Measurements from ENCODE around the gene TDRD7.

GRCh38 chr9:97511655-97512427, 99.9 kb downstream of the TDRD7 start:
- TF ChIP-seq CEBPB (IDR thresholded peaks at IDR 0.05) = no peak
- no peak for TF ChIP-seq NFIC (IDR thresholded peaks at IDR 0.05)
- no peak for TF ChIP-seq EGR1 (IDR thresholded peaks at IDR 0.05)
- TF ChIP-seq RAD21 (IDR thresholded peaks at IDR 0.05; ENCODE audit: low read depth) = no peak
- no peak for TF ChIP-seq FOXM1 (IDR thresholded peaks at IDR 0.05; ENCODE audit: borderline replicate concordance, low read depth)
- no peak for TF ChIP-seq YY1 (IDR thresholded peaks at IDR 0.05; ENCODE audit: low read depth)
- no peak for TF ChIP-seq TCF12 (IDR thresholded peaks at IDR 0.05; ENCODE audit: low read depth)
- TF ChIP-seq CREB1 (IDR thresholded peaks at IDR 0.05; ENCODE audit: low read depth) = no peak
- no peak for TF ChIP-seq EP300 (IDR thresholded peaks at IDR 0.05; ENCODE audit: borderline replicate concordance)
- TF ChIP-seq MAX (IDR thresholded peaks at IDR 0.05) = no peak
- TF ChIP-seq TAF1 (IDR thresholded peaks at IDR 0.05; ENCODE audit: low read depth) = no peak
- no peak for TF ChIP-seq USF1 (IDR thresholded peaks at IDR 0.05)

Data from Ishikawa (cell line).